DMS79 (cell line): ENCODE data around the gene FAIM2.

ENCODE experiments used
- DNase-seq: peaks from one replicate; lab custom pipeline; 2025; lab: John Stamatoyannopoulos, UW

FAIM2 gene

DNA sequence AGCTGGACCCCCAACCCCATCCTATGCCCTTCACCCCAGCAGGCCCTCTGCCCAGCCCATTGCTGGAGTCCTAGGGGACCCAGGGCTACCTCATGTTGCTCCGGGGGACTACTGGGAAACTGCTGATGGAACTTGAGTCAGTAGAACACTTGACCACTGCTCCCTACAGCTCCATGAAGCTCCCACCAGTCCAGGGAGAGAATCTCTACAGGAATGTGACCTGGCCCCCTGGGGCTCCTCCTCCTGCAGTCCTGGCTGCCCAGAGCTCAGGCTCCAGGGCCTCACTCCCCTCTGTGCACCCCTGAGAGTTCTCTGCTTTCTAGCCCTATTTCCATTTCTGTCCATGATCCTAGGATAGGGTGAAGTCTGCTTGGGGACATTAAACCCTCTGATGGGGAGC is 36.0 kb upstream of the FAIM2 start:
- DNase-seq = no peak

- no peak for DNase-seq
Observed at GRCh38 chr12:49939307-49939706, 35.6 kb upstream of the FAIM2 start.

- DNase-seq = no peak
Observed at GRCh38 chr12:49937639-49938300, 34.1 kb upstream of the FAIM2 start.

DNA sequence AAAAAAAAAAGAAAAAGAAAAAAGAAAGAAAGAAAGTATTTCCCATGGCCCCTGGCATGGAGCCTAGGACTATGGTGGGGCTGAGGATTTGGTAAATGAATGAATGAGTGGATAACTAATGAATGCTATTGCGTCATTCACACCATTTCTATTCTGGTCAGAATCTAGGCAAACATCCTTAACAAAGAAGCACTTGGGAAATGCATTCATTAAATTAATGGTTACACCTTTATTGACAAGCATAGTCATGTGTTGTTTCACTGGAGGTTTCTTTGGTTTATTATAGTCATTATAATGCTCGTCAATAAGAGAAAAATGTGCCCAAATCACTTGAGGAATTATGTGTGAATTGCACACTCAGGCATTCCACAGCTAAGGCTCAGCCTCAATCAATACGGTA is 33.2 kb upstream of the FAIM2 start:
- no peak for DNase-seq

DNA sequence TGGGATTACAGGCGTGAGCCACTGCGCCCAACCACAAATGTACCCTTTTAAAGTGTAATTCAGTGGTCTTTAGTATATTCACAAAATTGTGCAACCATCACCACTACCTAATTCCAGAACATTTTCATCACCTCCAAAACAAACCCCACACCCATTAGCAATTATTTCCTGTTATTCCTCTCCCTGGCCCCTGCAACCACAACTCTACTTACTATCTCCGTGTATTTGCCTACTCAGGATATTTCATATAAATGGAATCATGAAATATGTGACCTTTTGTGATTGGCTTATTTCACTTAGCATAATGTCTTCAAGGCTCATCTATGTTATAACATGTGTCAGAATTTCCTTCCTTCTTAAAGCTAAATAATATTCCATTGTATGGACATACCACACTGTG is 30.8 kb upstream of the FAIM2 start:
- DNase-seq = no peak

DNA sequence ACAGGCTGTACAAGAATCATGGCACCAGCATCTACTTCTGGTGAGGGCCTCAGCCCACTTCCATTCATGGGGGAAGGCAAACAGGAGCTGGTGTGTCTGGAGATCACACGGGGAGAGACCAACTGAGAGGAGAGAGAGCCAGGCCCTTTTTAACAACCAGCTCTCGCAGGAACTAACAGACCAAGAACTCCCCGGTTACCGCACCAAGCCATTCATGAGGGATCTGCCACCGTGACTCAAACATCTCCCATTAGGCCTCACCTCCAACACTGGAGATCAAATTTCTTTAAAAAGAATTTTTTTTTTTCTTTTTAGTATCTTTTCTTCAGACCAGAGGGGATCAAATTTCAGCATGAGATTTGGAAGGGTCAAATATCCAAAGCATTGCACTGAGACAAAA is 30.1 kb upstream of the FAIM2 start:
- DNase-seq = no peak

DNA sequence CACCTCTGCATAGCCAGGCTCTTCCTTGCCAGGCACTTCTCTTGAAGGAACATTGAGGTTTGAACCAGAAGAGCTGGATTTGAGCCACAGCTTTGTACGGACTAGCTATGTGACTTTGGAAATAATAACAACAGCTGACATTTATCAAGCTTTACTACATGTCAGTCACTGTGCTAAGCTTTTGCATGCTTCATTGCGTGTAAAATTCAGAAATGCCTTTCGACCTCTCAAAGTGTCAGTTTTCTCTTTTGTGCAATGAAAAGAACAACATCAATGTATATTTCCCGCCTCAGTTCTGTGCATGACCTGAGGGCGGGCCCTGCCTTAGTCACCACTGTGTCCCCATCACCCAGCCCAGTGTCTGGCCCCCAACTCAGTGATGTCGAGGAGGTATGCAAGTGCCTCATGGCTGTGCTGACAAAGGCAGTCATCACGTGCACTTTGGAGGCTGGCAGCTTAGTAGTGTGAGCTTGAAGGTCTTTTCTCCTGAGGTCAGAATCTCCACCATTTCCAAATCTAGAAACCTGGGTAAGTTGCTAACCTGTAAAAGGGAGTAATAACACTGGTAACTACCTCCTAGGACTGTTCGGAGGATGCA is 28.9 kb upstream of the FAIM2 start:
- DNase-seq = no peak

DNA sequence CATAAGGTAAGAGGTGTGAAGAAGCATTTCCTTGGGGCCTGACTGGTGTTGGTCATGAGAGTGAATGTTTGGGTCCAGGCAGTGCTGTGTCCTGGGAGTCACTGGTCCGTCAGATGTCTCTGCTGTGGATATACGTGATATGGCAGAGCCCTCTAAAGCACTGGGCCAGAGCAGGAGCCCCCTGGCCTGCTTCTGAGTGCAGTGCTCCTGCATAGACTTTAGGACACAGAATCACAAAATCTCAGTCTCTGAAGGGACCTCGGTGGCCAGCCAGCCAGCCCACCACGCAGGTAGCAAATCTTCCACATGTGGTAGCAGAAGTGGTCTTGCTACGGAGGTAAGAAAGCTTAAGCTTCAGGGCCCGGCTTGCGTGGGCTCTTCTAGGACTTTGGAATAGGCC is 28.3 kb upstream of the FAIM2 start:
- DNase-seq = no peak

DNA sequence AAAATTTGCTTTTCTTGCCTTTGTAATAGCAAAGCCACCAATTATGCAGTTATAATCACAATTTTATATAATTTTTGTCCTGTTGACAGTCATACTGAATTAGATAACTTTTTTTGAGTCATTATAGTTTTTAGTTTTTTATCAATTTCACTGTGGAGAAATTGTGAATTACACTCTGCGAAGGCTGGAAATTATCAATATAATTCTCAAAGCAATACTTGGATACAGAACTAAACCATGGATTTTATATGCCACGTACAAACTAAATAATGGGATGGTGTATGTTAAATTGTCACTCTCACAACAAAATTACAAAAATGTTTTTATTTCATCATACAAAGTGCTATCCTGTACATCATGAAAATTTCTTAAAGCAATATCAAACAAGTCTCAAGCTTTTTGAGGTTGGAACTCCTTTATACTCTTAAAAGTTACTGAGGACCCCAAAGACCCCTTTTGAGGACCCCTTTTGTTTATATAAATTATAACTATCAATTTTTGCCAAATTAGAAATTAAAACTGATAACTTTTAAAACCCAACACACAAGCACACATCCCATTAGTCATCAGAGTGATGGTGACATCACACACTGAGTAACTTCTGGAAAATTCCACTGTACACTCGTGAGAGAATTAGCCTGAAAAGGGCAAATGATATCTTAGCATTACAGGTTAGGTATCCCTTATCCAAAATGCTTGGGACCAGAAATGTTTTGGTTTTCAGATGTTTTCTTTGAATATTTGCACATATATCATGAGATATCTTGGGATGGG is 27.0 kb upstream of the FAIM2 start:
- DNase-seq = no peak

- no peak for DNase-seq
Observed at GRCh38 chr12:49929581-49929980, 25.9 kb upstream of the FAIM2 start.

GRCh38 chr12:49928471-49928870 is 24.8 kb upstream of the FAIM2 start:
- no peak for DNase-seq

DNA sequence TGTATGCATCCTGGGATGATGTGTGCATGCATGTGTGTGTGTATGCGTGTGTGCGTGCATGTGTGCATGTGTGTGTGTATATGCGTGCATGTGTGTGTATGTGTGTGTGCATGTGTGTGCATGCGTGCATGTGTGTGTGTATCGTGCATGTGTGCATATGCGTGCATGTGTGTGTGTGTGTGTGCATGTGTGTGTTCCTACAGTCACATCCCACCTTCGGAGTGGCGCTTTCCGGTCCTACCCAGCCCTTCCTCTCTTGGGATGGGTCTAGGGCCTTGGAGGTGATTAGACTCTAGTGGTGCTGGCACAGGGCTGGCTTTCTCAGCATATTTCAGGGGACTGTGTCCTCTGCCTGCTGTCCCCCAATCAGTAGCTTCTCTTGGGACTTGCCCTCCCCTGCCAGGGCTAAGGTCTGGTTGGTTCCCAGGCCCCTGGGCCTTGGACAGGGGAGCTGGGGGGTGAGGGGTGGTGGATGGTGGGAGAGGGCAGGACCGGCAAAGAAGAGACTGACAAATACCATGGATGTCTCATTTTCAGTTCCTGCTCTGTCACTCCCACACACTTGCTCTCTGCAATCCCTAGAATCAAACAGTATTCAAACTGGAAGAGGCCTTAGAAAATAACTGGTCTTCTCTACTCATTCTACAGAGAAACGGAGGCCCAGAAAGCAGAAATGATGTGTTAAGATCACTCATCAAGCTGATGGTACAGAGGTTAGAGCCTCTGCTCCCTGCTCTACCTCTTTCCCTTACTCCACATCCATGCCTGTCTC is 21.9 kb upstream of the FAIM2 start:
- no peak for DNase-seq

- DNase-seq = no peak
Observed at GRCh38 chr12:49924628-49925246, 21.0 kb upstream of the FAIM2 start.

GRCh38 chr12:49923880-49924556 is 20.3 kb upstream of the FAIM2 start:
- DNase-seq = no peak

GRCh38 chr12:49923035-49923644 is 19.4 kb upstream of the FAIM2 start:
- no peak for DNase-seq

- no peak for DNase-seq
Observed at GRCh38 chr12:49922349-49923034, 18.8 kb upstream of the FAIM2 start.

GRCh38 chr12:49921936-49922335 is 18.2 kb upstream of the FAIM2 start:
- no peak for DNase-seq

GRCh38 chr12:49921299-49921698 is 17.6 kb upstream of the FAIM2 start:
- DNase-seq = no peak

GRCh38 chr12:49920915-49921286 is 17.2 kb upstream of the FAIM2 start:
- no peak for DNase-seq

DNA sequence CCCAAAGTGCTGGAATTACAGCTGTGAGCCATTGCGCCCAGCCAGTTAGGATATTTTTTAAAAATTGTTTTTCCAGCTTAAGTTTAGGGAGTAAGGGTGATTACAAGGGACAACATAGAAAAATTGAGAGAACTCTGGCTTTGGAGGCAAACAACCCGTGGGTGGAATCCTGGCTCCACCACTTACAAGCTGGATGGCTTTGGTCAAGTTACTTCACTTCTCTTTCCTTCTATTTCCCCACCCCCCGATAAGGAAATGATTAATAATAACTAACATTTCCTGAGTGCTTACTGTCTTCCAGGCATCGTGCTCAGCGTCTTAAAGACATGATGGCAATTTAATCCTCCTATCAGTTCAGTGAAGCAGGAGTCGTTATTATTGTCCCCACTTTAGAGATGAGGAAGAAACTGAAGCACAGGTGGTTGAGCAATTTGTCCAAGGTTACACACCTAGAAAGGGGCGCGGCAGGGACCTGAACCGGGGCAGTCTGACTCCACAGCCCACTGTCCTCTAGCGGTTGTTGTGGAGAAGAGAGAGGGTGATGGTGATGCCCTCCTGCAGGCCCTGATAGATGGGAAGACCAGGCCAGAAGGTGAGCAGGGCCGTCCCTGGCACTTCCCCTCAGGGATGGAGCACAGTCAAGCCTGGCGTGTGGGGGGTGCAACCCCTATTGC is 16.7 kb upstream of the FAIM2 start:
- no peak for DNase-seq
